ENCODE results near the gene TTI1. TPM values are rescaled to one million over a fixed set of nuclear protein-coding genes. Genes with fewer than 3 reads are reported as not detected.

TTI1 gene
- polyA plus RNA-seq, 1 donor from 2014 or later: 20.0 TPM

DNA sequence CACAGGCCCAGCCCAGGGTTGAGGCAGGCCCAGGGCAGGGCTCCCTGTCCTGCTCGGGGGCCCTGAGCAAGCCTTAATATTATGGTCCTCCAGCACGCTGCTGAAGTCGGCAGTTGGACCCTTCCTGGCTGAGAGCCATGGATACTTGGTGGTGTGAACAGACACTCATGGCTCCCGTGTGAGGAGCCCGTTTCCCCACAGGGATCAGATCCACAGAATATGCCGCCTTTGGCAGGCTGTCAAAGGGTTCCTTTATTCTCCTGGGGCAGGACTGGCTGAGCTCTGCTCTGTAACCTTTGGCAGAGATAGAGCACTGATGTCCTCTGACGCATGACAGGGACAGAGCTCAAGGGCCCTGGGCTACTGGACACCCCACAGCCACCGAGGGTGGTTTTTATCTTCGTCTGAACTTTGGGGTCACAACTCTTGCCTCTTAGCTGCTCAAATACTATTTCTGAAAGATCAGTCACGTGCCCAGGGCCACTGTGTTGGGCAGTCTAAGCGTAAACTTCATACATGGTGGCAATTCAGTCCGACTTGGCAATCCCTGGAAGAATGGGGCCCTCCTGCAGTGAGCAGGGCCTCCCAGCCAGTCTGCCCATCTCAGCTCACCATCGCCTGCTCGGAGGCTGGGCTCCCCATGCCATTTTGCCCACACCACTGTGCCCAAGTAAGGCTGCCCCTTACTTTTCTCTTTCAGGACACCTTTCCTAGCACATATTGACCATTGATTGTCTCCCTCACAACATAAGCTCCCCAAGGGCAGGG, 49.1 kb downstream of the TTI1 start:
- no peak overlapping the region for H3K4me3 ChIP-seq (ENCODE audit: low read length)

DNA sequence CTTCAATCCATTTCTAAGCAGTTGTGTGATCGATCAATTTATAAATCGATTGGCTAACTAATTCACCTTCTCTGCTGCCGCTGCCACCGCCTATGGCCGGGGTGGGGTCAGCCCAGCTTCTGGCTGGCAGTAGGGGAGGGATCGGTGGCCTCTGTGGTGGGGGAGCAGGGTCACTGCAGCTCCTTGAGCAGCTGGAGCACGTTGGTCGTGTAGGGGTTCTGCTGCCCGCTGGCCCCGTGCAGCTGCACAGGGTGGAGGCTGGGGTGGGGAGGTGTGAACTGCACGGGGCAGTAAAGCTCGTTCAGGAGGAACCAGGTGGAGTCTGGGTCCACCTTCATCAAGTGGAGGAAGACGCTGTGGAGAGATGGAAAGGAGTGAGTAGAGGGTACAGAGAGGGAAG, 50.0 kb downstream of the TTI1 start:
- Histone ChIP-seq H3K9ac (ENCODE audit: low read length) (no peak overlapping the region), H3K4me2 (ENCODE audit: low read length) (no peak overlapping the region), H3K36me3 (ENCODE audit: insufficient read depth, low read length) (no peaks in the 10 kb centered on the region), H3K79me2 (replicated peaks; ENCODE audit: insufficient read depth, low read length) (no peaks in the 10 kb centered on the region), H4K20me1 (ENCODE audit: insufficient read depth) (no peaks in the 10 kb centered on the region), H3F3A (ENCODE audit: insufficient read depth, low read length, poor library complexity, severe bottlenecking) (no peaks in the 10 kb centered on the region), H2AFZ (ENCODE audit: low read depth, low read length) (no peak overlapping the region), H3K9me2 (ENCODE audit: insufficient read depth, low read length) (no peaks in the 10 kb centered on the region), H3K27me3 (ENCODE audit: insufficient read depth, low read depth, low read length) (no peaks in the 10 kb centered on the region), H3K9me3 (ENCODE audit: low read length) (no peaks in the 10 kb centered on the region), H3K27ac (ENCODE audit: low read length) (no peak overlapping the region), H3K4me3 (ENCODE audit: low read length) (no peak overlapping the region)
- TF ChIP-seq, protein P1, sequence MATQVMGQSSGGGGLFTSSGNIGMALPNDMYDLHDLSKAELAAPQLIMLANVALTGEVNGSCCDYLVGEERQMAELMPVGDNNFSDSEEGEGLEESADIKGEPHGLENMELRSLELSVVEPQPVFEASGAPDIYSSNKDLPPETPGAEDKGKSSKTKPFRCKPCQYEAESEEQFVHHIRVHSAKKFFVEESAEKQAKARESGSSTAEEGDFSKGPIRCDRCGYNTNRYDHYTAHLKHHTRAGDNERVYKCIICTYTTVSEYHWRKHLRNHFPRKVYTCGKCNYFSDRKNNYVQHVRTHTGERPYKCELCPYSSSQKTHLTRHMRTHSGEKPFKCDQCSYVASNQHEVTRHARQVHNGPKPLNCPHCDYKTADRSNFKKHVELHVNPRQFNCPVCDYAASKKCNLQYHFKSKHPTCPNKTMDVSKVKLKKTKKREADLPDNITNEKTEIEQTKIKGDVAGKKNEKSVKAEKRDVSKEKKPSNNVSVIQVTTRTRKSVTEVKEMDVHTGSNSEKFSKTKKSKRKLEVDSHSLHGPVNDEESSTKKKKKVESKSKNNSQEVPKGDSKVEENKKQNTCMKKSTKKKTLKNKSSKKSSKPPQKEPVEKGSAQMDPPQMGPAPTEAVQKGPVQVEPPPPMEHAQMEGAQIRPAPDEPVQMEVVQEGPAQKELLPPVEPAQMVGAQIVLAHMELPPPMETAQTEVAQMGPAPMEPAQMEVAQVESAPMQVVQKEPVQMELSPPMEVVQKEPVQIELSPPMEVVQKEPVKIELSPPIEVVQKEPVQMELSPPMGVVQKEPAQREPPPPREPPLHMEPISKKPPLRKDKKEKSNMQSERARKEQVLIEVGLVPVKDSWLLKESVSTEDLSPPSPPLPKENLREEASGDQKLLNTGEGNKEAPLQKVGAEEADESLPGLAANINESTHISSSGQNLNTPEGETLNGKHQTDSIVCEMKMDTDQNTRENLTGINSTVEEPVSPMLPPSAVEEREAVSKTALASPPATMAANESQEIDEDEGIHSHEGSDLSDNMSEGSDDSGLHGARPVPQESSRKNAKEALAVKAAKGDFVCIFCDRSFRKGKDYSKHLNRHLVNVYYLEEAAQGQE (IDR thresholded peaks at IDR 0.05; ENCODE audit: borderline replicate concordance): no peak
- TF ChIP-seq POLR2AphosphoS5 (IDR thresholded peaks at IDR 0.05) (no peak), EZH2 (IDR thresholded peaks at IDR 0.05; ENCODE audit: borderline replicate concordance, insufficient read depth, low read length, poor library complexity, severe bottlenecking) (no peak), TAF1 (IDR thresholded peaks at IDR 0.05; ENCODE audit: low read depth) (no peak), SMC3 (conservative IDR thresholded peaks at IDR 0.05; ENCODE audit: poor library complexity) (no peak), RAD21 (conservative IDR thresholded peaks at IDR 0.05) (no peak), MXI1 (conservative IDR thresholded peaks at IDR 0.05; ENCODE audit: poor library complexity, severe bottlenecking) (no peak), EP300 (conservative IDR thresholded peaks at IDR 0.05; ENCODE audit: poor library complexity, severe bottlenecking) (no peak)

More for the DNA sequence above, 49.1 kb downstream of the TTI1 start:
- TF ChIP-seq RAD21 (conservative IDR thresholded peaks at IDR 0.05): no peak
- no peak for TF ChIP-seq POLR2AphosphoS5 (IDR thresholded peaks at IDR 0.05)
- TF ChIP-seq, protein P2, sequence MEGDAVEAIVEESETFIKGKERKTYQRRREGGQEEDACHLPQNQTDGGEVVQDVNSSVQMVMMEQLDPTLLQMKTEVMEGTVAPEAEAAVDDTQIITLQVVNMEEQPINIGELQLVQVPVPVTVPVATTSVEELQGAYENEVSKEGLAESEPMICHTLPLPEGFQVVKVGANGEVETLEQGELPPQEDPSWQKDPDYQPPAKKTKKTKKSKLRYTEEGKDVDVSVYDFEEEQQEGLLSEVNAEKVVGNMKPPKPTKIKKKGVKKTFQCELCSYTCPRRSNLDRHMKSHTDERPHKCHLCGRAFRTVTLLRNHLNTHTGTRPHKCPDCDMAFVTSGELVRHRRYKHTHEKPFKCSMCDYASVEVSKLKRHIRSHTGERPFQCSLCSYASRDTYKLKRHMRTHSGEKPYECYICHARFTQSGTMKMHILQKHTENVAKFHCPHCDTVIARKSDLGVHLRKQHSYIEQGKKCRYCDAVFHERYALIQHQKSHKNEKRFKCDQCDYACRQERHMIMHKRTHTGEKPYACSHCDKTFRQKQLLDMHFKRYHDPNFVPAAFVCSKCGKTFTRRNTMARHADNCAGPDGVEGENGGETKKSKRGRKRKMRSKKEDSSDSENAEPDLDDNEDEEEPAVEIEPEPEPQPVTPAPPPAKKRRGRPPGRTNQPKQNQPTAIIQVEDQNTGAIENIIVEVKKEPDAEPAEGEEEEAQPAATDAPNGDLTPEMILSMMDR (IDR thresholded peaks at IDR 0.05; ENCODE audit: poor library complexity, severe bottlenecking): no peak
- TF ChIP-seq, protein P1 (IDR thresholded peaks at IDR 0.05; ENCODE audit: borderline replicate concordance): no peak
- no peak for TF ChIP-seq SMC3 (conservative IDR thresholded peaks at IDR 0.05; ENCODE audit: poor library complexity)
- no peak for TF ChIP-seq MXI1 (conservative IDR thresholded peaks at IDR 0.05; ENCODE audit: poor library complexity, severe bottlenecking)
- TF ChIP-seq TAF1 (IDR thresholded peaks at IDR 0.05; ENCODE audit: low read depth): no peak
- no peak for TF ChIP-seq EP300 (conservative IDR thresholded peaks at IDR 0.05; ENCODE audit: poor library complexity, severe bottlenecking)
- TF ChIP-seq EZH2 (IDR thresholded peaks at IDR 0.05; ENCODE audit: borderline replicate concordance, insufficient read depth, low read length, poor library complexity, severe bottlenecking): no peak
- H3K9me3 ChIP-seq (ENCODE audit: low read length): no peaks in the 10 kb centered on the region
- no peaks in the 10 kb centered on the region for H3F3A ChIP-seq (ENCODE audit: insufficient read depth, low read length, poor library complexity, severe bottlenecking)
- H3K79me2 ChIP-seq (replicated peaks; ENCODE audit: insufficient read depth, low read length): no peaks in the 10 kb centered on the region
- no peak overlapping the region for H3K9ac ChIP-seq (ENCODE audit: low read length)
- H4K20me1 ChIP-seq (ENCODE audit: insufficient read depth): no peaks in the 10 kb centered on the region
- H3K36me3 ChIP-seq (ENCODE audit: insufficient read depth, low read length): no peaks in the 10 kb centered on the region
- no peak overlapping the region for H3K4me2 ChIP-seq (ENCODE audit: low read length)
- H3K27me3 ChIP-seq (ENCODE audit: insufficient read depth, low read depth, low read length): no peaks in the 10 kb centered on the region
- H3K9me2 ChIP-seq (ENCODE audit: insufficient read depth, low read length): no peaks in the 10 kb centered on the region
- H2AFZ ChIP-seq (ENCODE audit: low read depth, low read length): no peak overlapping the region
- no peak overlapping the region for H3K27ac ChIP-seq (ENCODE audit: low read length)

All from neural cell (in vitro differentiated cells).